Posterior vena cava (tissue), 2 donors: Measurements from ENCODE around the gene PCDHGA1. TPM values are rescaled to one million over a fixed set of nuclear protein-coding genes. Genes with fewer than 3 reads are reported as not detected.

Source experiments
- DNase-seq: peaks from one replicate; pipeline ENCODE4 v3.0.0-alpha.2; 2020; ENCODE audit warnings: low spot score
- intact Hi-C, 2 donors: fragments of 100-400 bp; cut with DNase I; formaldehyde crosslinking; loops; one replicate each; pipeline versions ENCODE4 v1.14.1 to v1.14.2; 2022 to 2023
- total RNA-seq, 2 donors: library from RNA; stranded (reverse); fragmentation: NEBNext Ultra II Directional; extraction: Animal tissue kit (Norgen Biotek cat#: 25700); gene quantifications; one replicate each; pipeline ENCODE4 v1.2.1, GENCODE V29; 2021
- donor health status: DM: yes; HTN: yes; CAD: no.
- donor health status: DM: yes; HTN: yes; CAD: no.

PCDHGA1 gene
- total RNA-seq, 2 donors from 2014 or later: 0.81 to 0.93 TPM

DNA sequence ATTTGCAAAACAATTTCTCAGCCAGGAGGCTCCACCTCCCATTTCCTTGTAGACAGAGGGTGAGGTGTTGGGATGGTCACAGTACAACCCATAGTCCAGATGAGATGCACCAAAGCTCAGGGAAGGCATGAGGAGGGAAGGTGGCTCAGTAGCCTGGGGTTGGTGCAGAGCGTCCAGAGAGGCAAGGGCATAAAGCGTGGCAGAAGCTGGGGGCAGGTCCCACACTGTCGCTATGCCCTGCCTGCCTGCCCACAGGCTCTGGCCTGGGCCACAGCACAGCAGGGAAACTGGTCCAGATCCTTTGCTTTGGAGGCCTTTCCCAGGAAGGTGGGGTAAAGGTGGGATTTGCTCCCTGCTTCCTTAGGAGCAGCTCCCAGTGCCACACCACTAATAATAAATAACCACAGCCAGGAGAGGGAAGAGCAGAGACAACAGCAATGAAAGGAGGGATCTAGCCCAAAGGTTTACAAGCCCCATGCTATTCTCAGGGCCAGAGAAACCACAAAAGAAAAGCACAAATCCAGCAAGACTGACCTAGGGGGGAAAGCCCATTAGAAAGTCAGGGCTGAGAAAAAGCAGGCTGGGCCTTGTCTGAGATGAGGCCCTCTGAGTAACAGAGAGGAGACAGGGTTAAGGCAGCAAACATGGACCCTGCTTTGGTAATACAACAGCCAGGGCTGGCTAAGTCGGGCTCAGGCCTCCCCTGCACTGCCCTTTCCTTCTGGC lies 185.8 kb downstream of the PCDHGA1 start:
- intact Hi-C loops: no loop called here
- DNase-seq: no peak

DNA sequence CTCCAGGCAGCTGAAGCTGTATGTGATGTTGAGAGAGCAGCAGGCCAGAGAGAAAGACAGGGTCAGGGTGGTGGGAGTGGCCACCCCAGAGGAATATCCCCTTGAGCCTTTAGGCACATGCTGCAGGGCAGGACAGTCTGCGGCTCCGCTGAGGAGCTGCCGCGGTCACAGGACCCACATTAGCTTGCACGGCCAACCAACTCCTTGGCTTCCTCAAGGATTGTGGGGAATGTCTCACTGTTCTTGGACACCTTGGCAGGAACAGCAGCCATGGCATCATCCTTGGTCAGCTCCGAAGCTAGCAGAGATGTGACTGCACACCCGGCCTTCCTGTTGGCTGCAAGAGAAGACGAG lies 186.3 kb downstream of the PCDHGA1 start:
- intact Hi-C loops: no loop called here
- DNase-seq: peak; percentile 90

DNA sequence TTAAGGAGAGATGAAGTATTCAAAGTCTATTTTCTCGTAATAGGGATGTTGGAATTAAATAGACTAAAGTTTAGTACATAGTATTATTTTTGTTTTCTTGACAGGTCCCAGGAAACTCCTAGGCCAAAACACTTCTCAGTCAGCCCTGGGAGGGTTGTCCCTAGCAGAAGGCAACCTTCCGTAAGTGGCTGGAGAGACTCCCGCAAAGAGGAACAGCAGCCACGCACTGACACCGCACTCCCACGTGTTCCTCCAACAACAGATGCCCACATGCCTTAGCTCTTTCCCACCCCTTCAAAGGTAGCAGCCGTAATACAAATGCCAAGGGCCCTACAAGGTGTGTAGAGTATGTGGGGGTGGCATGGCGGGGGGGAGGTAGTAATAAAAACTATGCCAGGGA lies 187.0 kb downstream of the PCDHGA1 start:
- no peak for DNase-seq
- intact Hi-C loops: no loop called here

DNA sequence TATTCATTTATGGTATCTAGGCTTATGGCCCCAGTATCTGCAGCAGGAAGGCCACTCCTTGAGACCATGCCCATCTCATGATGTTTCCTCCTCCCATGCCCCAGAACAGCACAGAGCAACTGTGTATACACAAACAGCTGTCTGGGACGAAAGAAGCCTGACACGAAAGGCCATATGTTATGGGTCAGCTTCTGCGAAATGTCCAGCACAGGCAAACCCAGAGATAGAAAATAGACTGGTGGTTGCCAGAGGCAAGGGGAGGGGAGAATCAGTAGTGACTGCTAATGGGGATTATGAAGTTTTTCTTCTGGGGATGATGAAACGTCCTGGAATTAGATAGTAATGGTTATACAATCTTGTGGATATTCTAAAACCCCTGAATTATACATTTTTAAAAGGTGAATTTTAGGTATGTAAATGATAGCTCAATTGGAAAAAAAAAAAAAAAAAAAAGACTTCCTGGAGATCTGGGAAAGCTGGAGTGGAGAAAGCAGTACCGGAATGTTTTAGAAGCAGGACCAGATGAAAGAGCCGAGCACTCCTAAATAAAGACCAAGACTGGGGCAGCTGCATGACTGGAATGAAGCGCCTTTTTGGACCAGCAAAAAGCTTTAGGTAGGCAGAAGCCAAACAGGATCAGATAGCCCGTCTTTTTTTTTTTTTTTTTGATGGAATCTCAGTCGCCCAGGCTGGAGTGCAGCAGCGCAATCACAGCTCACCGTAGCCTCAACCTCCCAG lies 187.7 kb downstream of the PCDHGA1 start:
- DNase-seq: no peak
- intact Hi-C loops: no loop called here

DNA sequence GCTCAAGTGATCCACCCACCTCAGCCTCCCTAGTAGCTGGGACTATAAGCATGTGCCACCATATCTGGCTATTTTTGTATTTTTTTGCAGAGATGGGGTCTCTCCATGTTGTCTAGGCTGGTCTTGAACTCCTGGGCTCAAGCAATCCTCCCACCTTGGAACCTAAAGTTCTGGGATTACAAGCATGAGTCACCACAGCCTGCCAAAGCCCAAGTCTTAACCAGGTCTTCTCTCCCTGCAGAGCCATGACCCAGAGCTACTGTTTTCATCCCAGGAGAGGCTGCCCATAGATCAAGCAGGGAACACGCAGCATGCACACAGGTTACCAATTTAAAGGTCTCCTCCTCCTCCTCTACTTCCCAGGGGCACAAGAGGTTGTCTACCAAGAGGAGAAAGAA lies 188.3 kb downstream of the PCDHGA1 start:
- no peak for DNase-seq
- intact Hi-C loops: no loop called here

DNA sequence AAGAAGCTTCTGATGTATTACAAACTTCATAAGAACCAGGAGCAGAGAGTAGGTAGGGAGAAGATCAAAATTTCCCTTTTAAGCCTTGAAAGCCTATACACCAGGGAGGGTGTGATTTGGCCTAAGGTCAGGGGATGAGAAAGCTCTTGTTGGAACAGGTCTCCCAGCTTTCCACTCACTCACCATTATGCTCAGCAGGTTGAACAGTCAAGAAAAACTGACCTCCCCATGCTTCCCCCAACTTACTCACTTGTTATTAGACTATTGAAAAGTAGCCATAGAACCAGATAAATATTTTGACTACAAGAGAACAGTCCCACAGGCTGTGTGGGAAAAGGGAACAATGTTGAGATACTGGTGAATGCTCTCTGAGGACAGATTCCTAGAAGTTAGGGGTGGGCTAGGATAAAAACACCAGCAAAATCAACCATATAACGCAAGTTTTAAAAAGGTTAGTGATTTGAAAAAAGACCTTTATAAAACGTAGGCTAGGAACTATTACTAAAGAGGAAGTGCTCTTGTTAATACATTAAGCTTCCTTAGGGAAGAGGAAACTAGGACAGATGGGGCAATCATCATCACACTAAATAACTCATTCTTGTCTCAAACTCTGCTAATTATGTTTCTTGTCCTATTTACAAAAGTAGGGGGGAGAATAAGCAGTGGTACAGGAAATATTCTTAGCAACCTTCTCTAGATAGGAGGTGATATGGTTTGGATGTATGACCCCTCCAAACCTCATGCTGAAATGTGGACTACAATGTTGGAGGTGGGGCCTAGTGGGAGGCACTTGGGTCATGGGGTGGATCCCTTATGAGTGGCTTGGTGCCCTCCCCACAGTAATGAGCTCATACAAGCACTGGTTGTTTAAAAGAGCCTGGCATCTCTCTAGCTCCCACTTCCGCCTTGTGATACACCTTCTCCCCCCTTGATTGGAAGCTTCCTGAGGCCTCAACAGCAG lies 189.6 kb downstream of the PCDHGA1 start:
- DNase-seq: no peak
- intact Hi-C loops: loop anchor here (10.0 kb wide), 2 partner anchors 95 to 195 kb away; partner anchors contain the start of genes PCDHGA11 (in 1 of the 2) and TAF7 (in 1 of the 2)

DNA sequence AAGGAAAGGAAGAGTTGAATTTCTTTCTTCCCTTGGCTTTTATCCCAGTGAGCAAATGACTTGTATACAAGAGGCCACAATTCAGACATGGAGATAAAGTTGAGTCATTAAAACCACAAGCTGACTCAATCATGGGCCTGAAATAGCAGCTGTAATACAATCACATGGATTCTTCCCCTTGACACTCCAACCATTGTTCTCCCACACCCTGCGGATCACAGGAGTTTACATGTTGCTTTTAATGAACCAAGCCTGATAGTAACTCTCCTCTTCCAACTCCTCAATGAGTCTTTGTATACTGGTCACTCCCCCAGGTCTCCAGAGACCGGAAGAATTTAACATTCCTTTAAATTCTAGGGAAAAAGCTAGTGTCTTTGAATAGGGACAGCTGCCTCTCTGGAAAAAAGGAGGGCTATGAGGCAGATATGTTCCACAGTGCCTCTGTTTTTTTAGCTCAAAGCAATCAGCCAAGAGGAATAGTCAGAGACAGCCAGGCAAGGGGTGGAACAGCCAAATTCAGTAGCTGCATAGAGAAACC lies 191.0 kb downstream of the PCDHGA1 start:
- DNase-seq: no peak
- intact Hi-C loops: loop anchor here (10.0 kb wide), 2 partner anchors 97 to 197 kb away; partner anchors contain the start of genes PCDHGA11 (in 1 of the 2) and TAF7 (in 1 of the 2)

DNA sequence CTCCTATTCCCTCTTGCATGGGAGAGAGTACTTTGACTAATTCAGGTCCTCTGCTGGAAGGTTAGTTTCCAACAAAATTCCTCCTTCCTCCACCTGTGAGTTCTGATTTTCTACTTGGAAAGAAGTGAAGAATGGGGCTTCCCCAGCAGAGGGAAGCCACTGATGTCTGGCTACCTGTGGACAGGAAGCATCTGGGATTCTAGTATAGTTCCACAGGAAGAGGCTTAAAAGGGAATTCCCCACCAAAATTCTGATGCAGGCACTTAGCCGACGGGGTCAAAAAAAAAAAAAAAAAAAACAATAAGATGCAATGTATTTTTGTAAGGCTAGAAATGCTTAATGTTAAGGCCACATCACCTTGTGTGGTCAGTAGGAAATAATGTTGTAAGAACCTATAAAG lies 192.0 kb downstream of the PCDHGA1 start:
- intact Hi-C loops: loop anchor here (10.0 kb wide), 2 partner anchors 98 to 198 kb away; partner anchors contain the start of genes PCDHGA11 (in 1 of the 2) and TAF7 (in 1 of the 2)
- no peak for DNase-seq

DNA sequence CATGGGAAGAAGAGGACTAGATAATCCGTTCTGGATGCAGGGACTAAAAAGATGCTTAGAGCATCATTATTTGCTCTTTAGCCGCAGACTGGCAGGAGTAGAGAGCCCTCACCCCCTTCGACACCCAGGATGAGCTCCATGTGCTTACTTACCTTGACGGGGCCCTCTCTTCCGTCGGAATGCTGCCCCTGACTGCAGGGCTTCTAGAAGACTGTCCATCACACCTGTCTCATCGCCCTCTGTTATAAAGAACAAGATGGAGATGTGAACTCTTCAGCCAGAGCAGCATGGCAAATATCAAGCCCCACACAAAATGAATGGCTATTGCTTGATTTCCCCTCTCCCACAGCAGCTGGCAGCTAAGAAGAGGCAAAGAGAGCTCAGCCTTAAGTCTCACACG lies 193.7 kb downstream of the PCDHGA1 start:
- DNase-seq: no peak
- intact Hi-C loops: loop anchor here (10.0 kb wide), 2 partner anchors 99 to 199 kb away; partner anchors contain the start of genes PCDHGA11 (in 1 of the 2) and TAF7 (in 1 of the 2)

DNA sequence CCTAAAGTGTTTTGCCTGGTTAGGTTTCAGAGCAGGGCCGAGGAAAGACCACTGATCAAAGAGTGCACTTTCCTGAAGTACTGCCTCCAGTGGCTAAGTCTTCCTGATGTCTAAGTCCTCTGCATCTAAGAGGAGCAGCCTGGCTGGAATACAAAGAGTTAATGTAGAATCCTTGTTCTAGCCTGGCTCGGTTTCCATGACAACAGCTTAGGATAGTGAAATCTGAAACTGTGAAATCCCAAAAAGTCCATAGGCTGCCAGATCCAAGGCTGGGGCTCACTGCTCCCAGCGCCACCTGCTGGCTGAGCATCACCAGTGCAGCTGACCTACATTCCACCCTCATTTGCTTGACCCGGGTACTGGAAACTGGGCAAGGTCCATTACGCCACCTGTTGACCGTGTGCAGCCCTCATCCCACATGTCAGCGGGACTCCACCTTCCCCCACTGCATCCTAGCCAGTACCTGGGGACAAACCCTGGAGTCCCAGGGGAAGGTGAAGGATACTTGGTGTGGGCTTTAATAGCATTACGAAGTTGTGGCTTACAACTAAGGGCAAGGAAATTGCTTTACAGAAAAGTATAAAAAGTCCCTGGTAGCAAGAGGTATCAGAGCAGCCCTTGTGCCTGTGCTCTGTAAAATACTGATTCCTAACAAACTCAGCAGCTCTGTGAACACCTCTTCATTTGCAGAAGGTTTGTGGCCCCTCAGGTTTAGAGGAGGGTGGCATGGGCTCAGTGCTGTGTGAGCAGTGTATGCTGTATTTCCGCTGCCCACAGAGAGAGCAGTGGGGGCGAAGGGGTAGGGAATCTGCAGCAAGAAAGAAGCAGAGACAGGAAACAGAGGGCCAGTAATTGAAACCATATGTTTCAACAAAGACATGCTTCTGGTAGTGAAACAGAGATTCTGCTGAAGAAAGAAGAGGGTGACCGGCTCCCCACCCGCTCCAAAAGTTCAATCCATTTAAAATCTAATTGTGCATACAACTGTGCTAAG lies 194.6 kb downstream of the PCDHGA1 start:
- intact Hi-C loops: loop anchor here (10.0 kb wide), 2 partner anchors 100 to 200 kb away; partner anchors contain the start of genes PCDHGA11 (in 1 of the 2) and TAF7 (in 1 of the 2)

DNA sequence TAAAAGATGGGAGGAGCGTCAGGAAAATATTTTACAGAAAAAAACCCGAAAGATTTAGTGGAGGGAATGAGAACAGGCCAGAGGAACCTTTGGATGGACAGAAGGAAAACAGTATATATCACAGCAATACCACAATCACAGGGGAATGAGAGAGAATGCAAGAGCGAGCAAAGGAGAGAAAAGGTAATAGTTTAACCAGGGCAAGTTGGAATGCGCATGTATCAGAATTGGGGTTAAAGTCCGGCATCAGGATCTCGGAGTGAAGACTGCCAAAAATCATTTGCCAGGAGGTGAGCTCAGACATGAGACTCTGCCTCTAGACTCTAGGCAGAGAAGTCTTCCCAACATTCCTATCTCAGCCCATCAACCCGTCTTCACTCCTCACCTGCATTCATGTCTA lies 195.3 kb downstream of the PCDHGA1 start:
- intact Hi-C loops: loop anchor here (10.0 kb wide), 2 partner anchors 101 to 201 kb away; partner anchors contain the start of genes PCDHGA11 (in 1 of the 2) and TAF7 (in 1 of the 2)
- DNase-seq: no peak

More for the DNA sequence above, 194.6 kb downstream of the PCDHGA1 start:
- DNase-seq: peak; percentile 93

DNA sequence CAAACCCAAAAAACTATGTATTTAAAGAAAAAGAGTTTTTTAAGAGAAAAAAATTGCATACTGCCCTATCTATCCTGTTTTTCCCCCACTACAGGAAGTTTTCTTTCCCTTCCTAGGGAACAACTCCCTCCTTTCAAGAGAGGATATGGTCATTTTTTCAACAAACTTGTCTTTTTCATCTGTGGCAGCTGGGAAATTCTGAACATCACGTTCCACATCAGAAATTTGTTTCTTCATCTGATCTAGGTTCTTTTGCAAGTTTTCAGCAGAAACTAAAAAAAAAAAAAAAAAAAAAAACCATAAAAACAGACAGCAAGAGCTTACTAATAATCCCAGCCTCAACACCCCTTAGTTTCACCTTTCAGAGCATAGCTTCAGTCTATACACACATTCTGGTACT lies 197.1 kb downstream of the PCDHGA1 start:
- DNase-seq: no peak
- intact Hi-C loops: loop anchor here (10.0 kb wide), 2 partner anchors 103 to 203 kb away; partner anchors contain the start of genes PCDHGA11 (in 1 of the 2) and TAF7 (in 1 of the 2)

DNA sequence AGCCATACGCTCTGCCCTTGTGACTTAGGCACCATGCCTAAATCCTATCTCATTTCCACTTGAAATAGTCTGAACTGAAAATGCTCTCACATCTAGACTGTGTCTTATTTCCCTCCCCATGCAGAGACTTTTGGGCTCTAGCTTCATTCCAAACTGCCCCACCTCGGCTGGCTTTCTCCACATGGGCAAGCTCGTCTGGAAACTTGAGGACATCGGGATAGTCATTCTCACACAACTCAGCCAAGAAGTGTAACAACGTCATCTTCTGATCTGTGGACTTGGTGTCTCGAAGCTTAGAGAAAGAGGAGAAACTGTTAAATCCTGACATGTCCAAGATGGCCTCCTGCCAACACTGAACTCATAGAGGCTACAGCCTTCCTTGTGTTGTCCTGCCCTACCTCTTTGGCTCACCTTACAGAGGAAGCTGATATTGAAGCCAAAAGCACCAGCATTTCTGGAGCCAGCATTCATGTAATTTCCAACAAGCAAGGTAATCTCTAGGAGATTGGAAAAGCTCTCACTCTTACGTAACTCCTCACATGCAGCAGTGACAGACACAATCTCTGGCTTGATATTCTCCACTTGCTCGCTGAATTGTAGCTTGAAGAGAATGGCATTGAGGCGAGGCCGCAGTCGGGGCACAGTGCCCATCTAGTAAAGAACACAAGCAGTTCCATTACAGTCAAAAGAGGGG lies 198.1 kb downstream of the PCDHGA1 start:
- no peak for DNase-seq
- intact Hi-C loops: loop anchor here (10.0 kb wide), 2 partner anchors 104 to 204 kb away; partner anchors contain the start of genes PCDHGA11 (in 1 of the 2) and TAF7 (in 1 of the 2)

DNA sequence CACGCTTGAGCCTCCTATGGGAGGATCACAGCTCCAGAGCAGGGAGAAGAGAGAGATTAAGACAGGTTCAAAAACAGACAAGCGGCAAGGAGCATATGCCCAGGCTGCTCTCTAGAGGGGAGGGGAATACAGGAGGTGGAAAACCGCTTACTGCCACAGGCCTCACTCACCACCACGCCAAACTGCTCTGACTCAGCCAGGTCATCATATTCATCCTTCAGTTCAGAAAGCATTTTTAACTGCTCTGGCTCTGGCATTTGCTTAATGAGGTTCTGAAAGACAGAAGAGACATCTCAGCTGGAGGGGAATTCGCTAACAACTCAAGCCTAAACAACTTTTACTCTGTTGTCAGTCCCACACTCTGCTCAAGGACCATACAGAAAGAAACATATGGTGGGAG lies 198.7 kb downstream of the PCDHGA1 start:
- intact Hi-C loops: loop anchor here (10.0 kb wide), 2 partner anchors 104 to 204 kb away; partner anchors contain the start of genes PCDHGA11 (in 1 of the 2) and TAF7 (in 1 of the 2)
- no peak for DNase-seq

DNA sequence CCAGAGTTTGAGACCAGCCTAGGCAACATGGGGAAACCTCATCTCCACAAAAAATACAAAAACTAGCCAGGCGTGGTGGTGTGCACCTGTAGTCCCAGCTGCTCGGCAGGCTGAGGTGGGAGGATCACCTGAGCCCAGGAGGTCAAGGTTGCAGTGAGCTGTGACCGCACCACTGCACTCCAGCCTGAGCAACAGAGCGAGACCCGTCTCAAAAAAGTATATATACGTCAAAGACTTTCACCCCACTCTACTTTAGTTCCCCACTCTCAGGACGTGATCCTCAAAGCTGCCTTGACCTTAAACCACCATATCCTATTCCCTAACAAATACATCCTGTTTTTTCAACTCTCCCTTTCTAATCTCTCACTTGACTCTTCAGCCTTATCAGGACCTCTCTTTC lies 199.6 kb downstream of the PCDHGA1 start:
- intact Hi-C loops: loop anchor here (10.0 kb wide), 2 partner anchors 105 to 205 kb away; partner anchors contain the start of genes PCDHGA11 (in 1 of the 2) and TAF7 (in 1 of the 2)
- no peak for DNase-seq

DNA sequence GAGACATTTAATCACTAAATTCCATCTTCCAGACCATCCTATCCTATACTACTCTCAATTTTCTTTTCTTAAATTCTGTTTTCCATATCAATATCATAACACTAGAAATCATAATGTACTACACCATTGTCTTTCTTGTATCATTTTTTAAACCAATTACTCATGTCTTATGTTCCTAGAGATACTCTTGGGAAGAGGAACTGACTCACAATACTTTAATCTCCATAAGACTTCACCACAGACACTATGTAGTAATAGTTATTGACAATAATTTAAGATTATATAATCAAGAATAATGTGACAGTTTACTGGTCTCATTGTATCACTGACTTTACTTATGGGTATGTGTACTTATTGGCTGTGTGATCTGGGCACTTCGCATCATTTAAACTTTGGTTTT lies 202.4 kb downstream of the PCDHGA1 start:
- no peak for DNase-seq
- intact Hi-C loops: no loop called here

DNA sequence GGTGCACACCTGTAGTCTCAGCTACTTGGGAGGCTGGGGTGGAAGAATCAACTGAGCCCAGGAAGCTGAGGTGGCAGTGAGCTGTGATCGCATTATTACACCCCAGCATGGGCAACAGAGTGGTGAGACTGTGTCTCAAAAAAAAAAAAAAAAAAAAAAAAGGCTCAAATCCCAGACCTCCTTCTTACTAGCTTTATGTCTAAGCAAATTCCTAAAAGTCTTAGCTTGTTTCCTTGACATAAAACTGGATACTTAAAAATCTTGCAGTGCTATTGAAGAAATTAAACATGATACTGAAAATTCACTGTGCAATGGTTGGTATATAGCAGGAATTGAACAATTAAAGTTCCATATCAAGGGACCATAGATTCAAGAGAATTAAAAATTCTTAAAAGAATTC lies 203.6 kb downstream of the PCDHGA1 start:
- DNase-seq: no peak
- intact Hi-C loops: no loop called here
